Measurements from ENCODE around the gene POM121L12.

Gene POM121L12

DNA sequence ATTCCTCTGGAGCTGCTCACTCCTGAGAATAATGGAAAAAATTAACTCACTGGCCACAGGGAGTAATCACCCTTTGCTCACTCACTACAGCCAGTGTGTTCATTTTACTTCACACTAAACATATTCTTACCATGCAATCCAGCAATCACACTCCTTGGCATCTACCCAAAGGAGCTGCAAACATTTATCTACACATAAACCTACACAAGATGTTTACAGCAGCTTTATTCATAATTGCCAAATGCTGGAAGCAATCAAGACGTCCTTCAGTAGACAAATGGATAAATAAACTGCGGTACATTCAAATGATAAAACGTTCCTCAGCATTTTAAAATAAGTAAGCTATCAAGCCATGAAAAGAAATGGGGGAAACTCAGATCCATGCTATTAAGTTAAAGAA is 34.2 kb upstream of the POM121L12 start:
- H3K79me2 ChIP-seq (ENCODE audit: low read length), result no peaks in the 10 kb centered on the region
- no peak overlapping the region for H2AFZ ChIP-seq (ENCODE audit: low read depth, low read length)
- no peak for TF ChIP-seq EZH2phosphoT487 (IDR thresholded peaks at IDR 0.05; ENCODE audit: low read depth)
- TF ChIP-seq, protein P1, sequence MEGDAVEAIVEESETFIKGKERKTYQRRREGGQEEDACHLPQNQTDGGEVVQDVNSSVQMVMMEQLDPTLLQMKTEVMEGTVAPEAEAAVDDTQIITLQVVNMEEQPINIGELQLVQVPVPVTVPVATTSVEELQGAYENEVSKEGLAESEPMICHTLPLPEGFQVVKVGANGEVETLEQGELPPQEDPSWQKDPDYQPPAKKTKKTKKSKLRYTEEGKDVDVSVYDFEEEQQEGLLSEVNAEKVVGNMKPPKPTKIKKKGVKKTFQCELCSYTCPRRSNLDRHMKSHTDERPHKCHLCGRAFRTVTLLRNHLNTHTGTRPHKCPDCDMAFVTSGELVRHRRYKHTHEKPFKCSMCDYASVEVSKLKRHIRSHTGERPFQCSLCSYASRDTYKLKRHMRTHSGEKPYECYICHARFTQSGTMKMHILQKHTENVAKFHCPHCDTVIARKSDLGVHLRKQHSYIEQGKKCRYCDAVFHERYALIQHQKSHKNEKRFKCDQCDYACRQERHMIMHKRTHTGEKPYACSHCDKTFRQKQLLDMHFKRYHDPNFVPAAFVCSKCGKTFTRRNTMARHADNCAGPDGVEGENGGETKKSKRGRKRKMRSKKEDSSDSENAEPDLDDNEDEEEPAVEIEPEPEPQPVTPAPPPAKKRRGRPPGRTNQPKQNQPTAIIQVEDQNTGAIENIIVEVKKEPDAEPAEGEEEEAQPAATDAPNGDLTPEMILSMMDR (IDR thresholded peaks at IDR 0.05; ENCODE audit: low read depth, low read length), result no peak

DNA sequence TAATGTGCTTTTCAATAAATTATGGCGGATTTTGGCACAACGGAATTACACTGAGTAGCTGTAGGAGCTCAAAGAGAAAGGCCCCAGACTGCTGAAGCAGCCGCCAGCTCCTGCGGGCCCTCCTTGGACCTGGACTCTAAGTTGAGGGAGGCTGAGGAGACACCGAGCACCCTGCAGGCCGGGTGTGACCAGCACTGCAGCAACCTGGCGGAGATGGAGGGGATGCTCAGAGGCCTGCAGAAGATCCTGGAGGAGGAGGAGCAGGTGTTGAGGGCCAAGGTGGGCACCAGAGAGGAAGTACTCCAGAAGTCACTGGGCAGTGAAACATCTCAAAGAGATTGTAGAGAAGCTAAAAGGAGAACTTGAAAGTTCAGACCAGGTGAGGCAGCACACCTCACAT is 33.0 kb upstream of the POM121L12 start:
- H3K4me3 ChIP-seq (ENCODE audit: low read length), result no peak overlapping the region
- no peak overlapping the region for H2AFZ ChIP-seq (ENCODE audit: low read depth, low read length)
- 0 out of 2 replicates have a peak, but pooled peaks cover 13% of the 10 kb centered on the region for H3K9me3 ChIP-seq (ENCODE audit: insufficient read depth, low read length)
- no peaks in the 10 kb centered on the region for H3K79me2 ChIP-seq (ENCODE audit: low read length)
- no peaks in the 10 kb centered on the region for H4K20me1 ChIP-seq (ENCODE audit: insufficient read depth, low read length)
- peaks cover 10% of the 10 kb centered on the region for H3K36me3 ChIP-seq (replicated peaks; ENCODE audit: low read depth, low read length)
- H3K9ac ChIP-seq (ENCODE audit: low read length), result no peak overlapping the region
- peaks cover 20% of the 10 kb centered on the region for H3K4me1 ChIP-seq (ENCODE audit: low read length)
- H3K27ac ChIP-seq (ENCODE audit: low read length), result no peak overlapping the region
- no peaks in the 10 kb centered on the region for H3K27me3 ChIP-seq (ENCODE audit: low read depth, low read length)
- TF ChIP-seq, protein P1 (IDR thresholded peaks at IDR 0.05; ENCODE audit: low read depth, low read length), result no peak
- TF ChIP-seq EZH2phosphoT487 (IDR thresholded peaks at IDR 0.05; ENCODE audit: low read depth), result no peak
- no peak overlapping the region for H3K4me2 ChIP-seq (ENCODE audit: low read length)

More for the DNA sequence above, 34.2 kb upstream of the POM121L12 start:
- H3K4me1 ChIP-seq (ENCODE audit: low read length), result peaks cover 24% of the 10 kb centered on the region
- H3K4me3 ChIP-seq (ENCODE audit: low read length), result no peak overlapping the region
- H3K9me3 ChIP-seq (ENCODE audit: insufficient read depth, low read length), result 0 out of 2 replicates have a peak, but pooled peaks cover 10% of the 10 kb centered on the region
- no peak overlapping the region for H3K27ac ChIP-seq (ENCODE audit: low read length)
- H4K20me1 ChIP-seq (ENCODE audit: insufficient read depth, low read length), result no peaks in the 10 kb centered on the region
- no peak overlapping the region for H3K9ac ChIP-seq (ENCODE audit: low read length)
- H3K4me2 ChIP-seq (ENCODE audit: low read length), result no peak overlapping the region
- H3K27me3 ChIP-seq (ENCODE audit: low read depth, low read length), result no peaks in the 10 kb centered on the region
- H3K36me3 ChIP-seq (replicated peaks; ENCODE audit: low read depth, low read length), result peaks cover 3% of the 10 kb centered on the region

DNA sequence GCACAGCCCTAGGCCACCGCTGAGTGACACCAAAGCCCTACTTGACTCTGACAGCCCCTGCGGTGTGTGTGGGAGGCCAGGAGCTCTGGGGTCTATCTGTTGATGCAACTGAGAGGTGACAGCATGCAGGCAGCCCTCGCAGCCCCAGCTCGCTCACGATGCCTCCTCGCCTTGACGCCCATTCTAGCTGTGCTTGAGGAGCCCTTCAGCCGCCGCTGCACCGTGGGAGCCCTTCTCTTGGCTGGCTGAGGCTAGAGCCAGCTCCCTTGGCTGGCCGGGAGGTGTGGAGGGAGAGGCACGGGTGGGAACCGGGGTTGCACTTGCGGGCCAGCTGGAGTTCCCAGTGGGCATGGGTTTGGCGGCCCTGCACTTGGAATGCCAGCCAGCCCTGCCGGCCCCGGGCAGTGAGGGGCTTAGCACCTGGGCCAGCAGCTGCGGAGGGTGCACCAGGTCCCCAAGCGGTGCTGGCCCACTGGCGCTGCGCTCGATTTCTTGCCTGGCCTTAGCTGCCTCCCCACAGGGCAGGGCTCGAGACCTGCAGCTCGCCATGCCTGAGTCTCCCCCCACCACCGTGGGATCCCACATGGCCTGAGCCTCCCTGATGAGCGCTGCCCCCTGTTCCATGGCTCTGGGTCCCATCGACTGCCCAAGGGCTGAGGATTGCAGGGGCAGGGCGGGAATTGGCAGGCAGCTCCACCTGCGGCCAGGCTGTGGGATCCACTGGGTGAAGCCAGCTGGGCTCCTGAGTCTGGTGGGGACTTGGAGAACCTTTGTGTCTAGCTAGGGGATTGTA is 31.6 kb upstream of the POM121L12 start:
- no peak overlapping the region for H2AFZ ChIP-seq (ENCODE audit: low read depth, low read length)
- no peaks in the 10 kb centered on the region for H3K27me3 ChIP-seq (ENCODE audit: low read depth, low read length)
- peaks cover 11% of the 10 kb centered on the region for H3K36me3 ChIP-seq (replicated peaks; ENCODE audit: low read depth, low read length)
- H3K79me2 ChIP-seq (ENCODE audit: low read length), result no peaks in the 10 kb centered on the region
- 0 out of 2 replicates have a peak, but pooled peaks cover 13% of the 10 kb centered on the region for H3K9me3 ChIP-seq (ENCODE audit: insufficient read depth, low read length)
- no peak overlapping the region for H3K4me2 ChIP-seq (ENCODE audit: low read length)
- TF ChIP-seq EZH2phosphoT487 (IDR thresholded peaks at IDR 0.05; ENCODE audit: low read depth), result no peak
- TF ChIP-seq, protein P1 (IDR thresholded peaks at IDR 0.05; ENCODE audit: low read depth, low read length), result no peak
- H3K9ac ChIP-seq (ENCODE audit: low read length), result no peak overlapping the region
- no peak overlapping the region for H3K4me3 ChIP-seq (ENCODE audit: low read length)
- H3K27ac ChIP-seq (ENCODE audit: low read length), result no peak overlapping the region
- no peaks in the 10 kb centered on the region for H4K20me1 ChIP-seq (ENCODE audit: insufficient read depth, low read length)
- H3K4me1 ChIP-seq (ENCODE audit: low read length), result peaks cover 20% of the 10 kb centered on the region

DNA sequence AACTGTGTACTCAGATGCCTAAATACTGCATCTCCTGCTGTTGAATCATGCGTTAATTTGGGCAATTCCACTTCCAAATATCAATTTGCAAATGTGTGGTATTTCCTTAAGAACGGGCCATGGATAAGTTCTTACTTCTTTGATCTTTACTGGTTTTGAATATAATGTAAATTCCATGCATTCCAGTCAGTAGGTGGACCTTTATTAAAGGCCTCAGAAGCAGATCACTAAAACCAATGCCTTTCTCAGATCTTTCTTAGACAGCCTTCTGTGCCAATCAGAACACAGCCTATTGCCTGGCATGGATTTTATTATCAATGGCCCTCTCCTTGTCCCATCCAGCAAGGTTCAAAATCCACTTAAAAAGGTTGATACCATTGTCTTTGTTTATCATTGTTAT is 21.5 kb upstream of the POM121L12 start:
- Histone ChIP-seq H3K9ac (ENCODE audit: low read length) (no peak overlapping the region), H3K27ac (ENCODE audit: low read length) (no peak overlapping the region), H3K4me3 (ENCODE audit: low read length) (no peak overlapping the region), H3K79me2 (ENCODE audit: low read length) (no peaks in the 10 kb centered on the region), H2AFZ (ENCODE audit: low read depth, low read length) (no peak overlapping the region), H3K4me2 (ENCODE audit: low read length) (no peak overlapping the region), H4K20me1 (ENCODE audit: insufficient read depth, low read length) (no peaks in the 10 kb centered on the region), H3K9me3 (ENCODE audit: insufficient read depth, low read length) (no peaks in the 10 kb centered on the region), H3K36me3 (replicated peaks; ENCODE audit: low read depth, low read length) (no peaks in the 10 kb centered on the region), H3K27me3 (ENCODE audit: low read depth, low read length) (no peaks in the 10 kb centered on the region), H3K4me1 (ENCODE audit: low read length) (no peaks in the 10 kb centered on the region)
- TF ChIP-seq, protein P1 (IDR thresholded peaks at IDR 0.05; ENCODE audit: low read depth, low read length), result no peak
- no peak for TF ChIP-seq EZH2phosphoT487 (IDR thresholded peaks at IDR 0.05; ENCODE audit: low read depth)

Measured in OCI-LY3 (cell line).